Gastroesophageal sphincter (tissue), 4 donors: ENCODE results near the gene GGA3. TPM values are rescaled to one million over a fixed set of nuclear protein-coding genes. Genes with fewer than 3 reads are reported as not detected.
A peak's percentile ranks its signal among the peaks of the same experiment; 100 is the strongest.

Source experiments
- ATAC-seq: fragments of 150-250 bp; one replicate; pipeline ENCODE4 v1.9.1; 2016; ENCODE audit warnings: mild to moderate bottlenecking, moderate library complexity
- H3K27ac ChIP-seq, 4 donors: fragments of 200-600 bp; sonication (generic) in 3 of 4; 1 replicate in 3 of 4; 2 replicates in 1 of 4; pipeline ENCODE4 v1.5.1; 2016 to 2019
- H3K27me3 ChIP-seq: fragments of 200-600 bp; sonication (generic); one replicate; pipeline ENCODE4 v1.5.1; 2019
- H3K36me3 ChIP-seq, 2 donors: fragments of 200-600 bp; sonication (generic); one replicate each; pipeline ENCODE4 v1.5.1; 2019; ENCODE audit warnings: control low read depth in 1 of 2
- H3K4me1 ChIP-seq, 3 donors: fragments of 200-600 bp; sonication (generic); 1 replicate in 2 of 3; 2 replicates in 1 of 3; pipeline ENCODE4 v1.5.1; 2016 to 2019; ENCODE audit warnings: control low read depth in 2 of 3
- H3K4me3 ChIP-seq, 2 donors: fragments of 200-600 bp; sonication (generic); one replicate each; pipeline ENCODE4 v1.5.1; 2019; ENCODE audit warnings: mild to moderate bottlenecking in 1 of 2, moderate library complexity in 1 of 2
- H3K9me3 ChIP-seq, 3 donors: fragments of 200-600 bp; sonication (generic); one replicate each; pipeline ENCODE4 v1.5.1; 2017 to 2019; ENCODE audit warnings: control low read depth in 2 of 3
- CTCF ChIP-seq, 4 experiments: fragments of 200-600 bp in 2 of 4; fragments of 450-650 bp in 2 of 4; sonication (generic) in 1 of 4; IDR thresholded peaks; one replicate each; pipeline ENCODE4 v1.5.1; 2017 to 2019; ENCODE audit warnings: antibody characterized with exemption in 4 of 4, mild to moderate bottlenecking in 2 of 4, moderate library complexity in 2 of 4
- EP300 ChIP-seq: sonication (generic); formaldehyde crosslinking; IDR thresholded peaks from one replicate; pipeline ENCODE4 v1.6.1; 2017; ENCODE audit warnings: antibody characterized with exemption, mild to moderate bottlenecking
- POLR2A ChIP-seq, 2 donors: fragments of 450-650 bp; IDR thresholded peaks; one replicate each; pipeline ENCODE4 v1.6.1; 2017; ENCODE audit warnings: antibody characterized with exemption in 2 of 2, mild to moderate bottlenecking in 2 of 2, moderate library complexity in 1 of 2
- POLR2AphosphoS5 ChIP-seq: sonication (generic); formaldehyde crosslinking; IDR thresholded peaks from one replicate; pipeline ENCODE4 v1.6.1; 2017; ENCODE audit warnings: antibody characterized with exemption
- WGBS, 2 donors: methylation state at CpG; one replicate each; pipeline ENCODE4 v1.1.5; 2018; ENCODE audit warnings: low coverage in 1 of 2; 5-methylcytosine and 5-hydroxymethylcytosine counted together
- total RNA-seq, 4 donors: library from RNA; depleted of rRNA; stranded (reverse); fragments of >200 nt; gene quantifications; one replicate each; pipeline ENCODE4 v1.1.0, GENCODE V29; 2016

Gene GGA3
- total RNA-seq = 10 to 100 TPM; 19.5 to 27.8 (median 24.5) TPM

- peak; percentile 98 for ATAC-seq
- Histone ChIP-seq H3K27ac (peak within 1 kb of the TSS; percentile 77 to 95 (median 90)), H3K4me1 (peaks cover 8 to 49% (median 24%) of the 10 kb centered on the region in 3 donors), H3K4me3 (peak within 1 kb of the TSS; percentile 70 to 99), H3K27me3 (no peaks in the 10 kb centered on the region), H3K9me3 (no peaks in the 10 kb centered on the region), H3K36me3 (peaks cover 0 to 37% of the 10 kb centered on the region in 2 donors)
- 0% methylated on average over 4 to 17 of the region's 69 CpGs for WGBS, 2 donors
- TF ChIP-seq POLR2A (IDR thresholded peaks at IDR 0.05) (peak; percentile 47 to 48), POLR2AphosphoS5 (peak; percentile 60), EP300 (no peak), CTCF (IDR thresholded peaks at IDR 0.05) (peak in 2 of 4 experiments; percentile 10 to 14)
These were observed at the start of gene GGA3, which contains the start of gene MRPS7 for GRCh38 chr17:75261336-75262111. Gene GGA3 (minus strand): TSS chr17:75261606. CDS start chr17:75261587, 19 bp downstream. Gene MRPS7 (plus strand): TSS chr17:75261879. CDS start chr17:75261901, 22 bp downstream.

GRCh38 chr17:75308732-75309629, 47.6 kb upstream of the GGA3 start:
- Histone ChIP-seq H3K9me3 (no peaks in the 10 kb centered on the region), H3K36me3 (peaks cover 0 to 2% of the 10 kb centered on the region in 2 donors), H3K27me3 (no peaks in the 10 kb centered on the region), H3K4me1 (no peaks in the 10 kb centered on the region), H3K27ac (peak overlapping the region in 2 of 4 donors; percentile 34 to 54), H3K4me3 (no peak overlapping the region)
- TF ChIP-seq POLR2AphosphoS5 = no peak
- TF ChIP-seq POLR2A (IDR thresholded peaks at IDR 0.05) = no peak
- no peak for TF ChIP-seq CTCF (IDR thresholded peaks at IDR 0.05)
- no peak for TF ChIP-seq EP300
- 68 to 80% methylated on average over 7 to 11 of the region's 20 CpGs for WGBS, 2 donors
- ATAC-seq = peak; percentile 52

- 75% methylated on average over 1 to 12 of the region's 13 CpGs for WGBS, 2 donors
- no peak overlapping the region for H3K4me3 ChIP-seq
- H3K4me1 ChIP-seq = no peaks in the 10 kb centered on the region
- H3K9me3 ChIP-seq = no peaks in the 10 kb centered on the region
- TF ChIP-seq CTCF (IDR thresholded peaks at IDR 0.05) = no peak
- no peak for TF ChIP-seq POLR2A (IDR thresholded peaks at IDR 0.05)
- no peak for TF ChIP-seq POLR2AphosphoS5
- TF ChIP-seq EP300 = no peak
- H3K27ac ChIP-seq = no peak overlapping the region
- no peaks in the 10 kb centered on the region for H3K36me3 ChIP-seq
- H3K27me3 ChIP-seq = no peaks in the 10 kb centered on the region
- ATAC-seq = no peak
These were observed 46.7 kb upstream of the GGA3 start for GRCh38 chr17:75307957-75308731.

GRCh38 chr17:75301502-75302206, 40.2 kb upstream of the GGA3 start:
- Histone ChIP-seq H3K36me3 (no peaks in the 10 kb centered on the region), H3K4me3 (no peak overlapping the region), H3K27ac (no peak overlapping the region), H3K9me3 (no peaks in the 10 kb centered on the region), H3K4me1 (no peaks in the 10 kb centered on the region), H3K27me3 (no peaks in the 10 kb centered on the region)
- ATAC-seq = no peak
- WGBS, 2 donors = 78 to 95% methylated on average over 3 to 12 of the region's 17 CpGs
- TF ChIP-seq EP300 (no peak), POLR2A (IDR thresholded peaks at IDR 0.05) (no peak), CTCF (IDR thresholded peaks at IDR 0.05) (no peak), POLR2AphosphoS5 (no peak)
